ENCODE measurements around the gene KDM2A.

GRCh38 chr11:67304511-67305113 lies 185.5 kb downstream of the KDM2A start:
- TF ChIP-seq POLR2A (IDR thresholded peaks at IDR 0.05), result no peak
- TF ChIP-seq, protein P1, sequence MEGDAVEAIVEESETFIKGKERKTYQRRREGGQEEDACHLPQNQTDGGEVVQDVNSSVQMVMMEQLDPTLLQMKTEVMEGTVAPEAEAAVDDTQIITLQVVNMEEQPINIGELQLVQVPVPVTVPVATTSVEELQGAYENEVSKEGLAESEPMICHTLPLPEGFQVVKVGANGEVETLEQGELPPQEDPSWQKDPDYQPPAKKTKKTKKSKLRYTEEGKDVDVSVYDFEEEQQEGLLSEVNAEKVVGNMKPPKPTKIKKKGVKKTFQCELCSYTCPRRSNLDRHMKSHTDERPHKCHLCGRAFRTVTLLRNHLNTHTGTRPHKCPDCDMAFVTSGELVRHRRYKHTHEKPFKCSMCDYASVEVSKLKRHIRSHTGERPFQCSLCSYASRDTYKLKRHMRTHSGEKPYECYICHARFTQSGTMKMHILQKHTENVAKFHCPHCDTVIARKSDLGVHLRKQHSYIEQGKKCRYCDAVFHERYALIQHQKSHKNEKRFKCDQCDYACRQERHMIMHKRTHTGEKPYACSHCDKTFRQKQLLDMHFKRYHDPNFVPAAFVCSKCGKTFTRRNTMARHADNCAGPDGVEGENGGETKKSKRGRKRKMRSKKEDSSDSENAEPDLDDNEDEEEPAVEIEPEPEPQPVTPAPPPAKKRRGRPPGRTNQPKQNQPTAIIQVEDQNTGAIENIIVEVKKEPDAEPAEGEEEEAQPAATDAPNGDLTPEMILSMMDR (IDR thresholded peaks at IDR 0.05), result no peak
- no peak for TF ChIP-seq POLR2AphosphoS5 (IDR thresholded peaks at IDR 0.05)
